HepG2 (cell line): ENCODE measurements around the gene FOCAD. TPM values are rescaled to one million over a fixed set of nuclear protein-coding genes. Genes with fewer than 3 reads are reported as not detected.

Experiments
- CEBPB ChIP-seq: IDR thresholded peaks from 2 replicates; pipeline ENCODE4 v1.6.1; 2011; ENCODE audit warnings: low read depth, low read length, improper control_type of control experiment, borderline replicate concordance
- DPF2 ChIP-seq: sonication (generic); formaldehyde crosslinking; IDR thresholded peaks from 2 replicates; pipeline ENCODE4 v1.4.0; 2020; ENCODE audit warnings: mild to moderate bottlenecking, low read depth, missing genetic modification reagents, borderline replicate concordance
- GATAD2A ChIP-seq: IDR thresholded peaks from 2 replicates; pipeline ENCODE4 v1.6.1; 2016
- HNF4G ChIP-seq, 2 experiments: sonication (generic) in 1 of 2; formaldehyde crosslinking in 1 of 2; IDR thresholded peaks; 2 replicates each; pipeline versions ENCODE4 v1.4.0 to v1.6.1; 2011 to 2020; ENCODE audit warnings: borderline replicate concordance in 2 of 2, low read depth in 2 of 2, mild to moderate bottlenecking in 2 of 2, low read length in 1 of 2, missing genetic modification reagents in 1 of 2, moderate library complexity in 1 of 2
- HOXA3 ChIP-seq: sonication (generic); formaldehyde crosslinking; IDR thresholded peaks from 2 replicates; pipeline ENCODE4 v1.5.0; 2020; ENCODE audit warnings: missing genetic modification reagents
- IKZF1 ChIP-seq: fragments of 450-650 bp; IDR thresholded peaks from 2 replicates; pipeline ENCODE4 v1.7.1; 2016
- IRF2 ChIP-seq: IDR thresholded peaks from 2 replicates; pipeline ENCODE4 v1.6.1; 2018; ENCODE audit warnings: missing genetic modification reagents, missing compliant biosample characterization
- KDM5B ChIP-seq: sonication (generic); formaldehyde crosslinking; IDR thresholded peaks from 2 replicates; pipeline ENCODE4 v1.4.0; 2020; ENCODE audit warnings: missing genetic modification reagents, mild to moderate bottlenecking, borderline replicate concordance
- MLLT10 ChIP-seq: sonication (generic); formaldehyde crosslinking; IDR thresholded peaks from 2 replicates; pipeline ENCODE4 v1.4.0; 2020; ENCODE audit warnings: missing genetic modification reagents
- ONECUT2 ChIP-seq: sonication (generic); formaldehyde crosslinking; IDR thresholded peaks from 2 replicates; pipeline ENCODE4 v1.4.0; 2020; ENCODE audit warnings: missing genetic modification reagents
- PTBP1 ChIP-seq: fragments of 200-400 bp; formaldehyde crosslinking; IDR thresholded peaks from 2 replicates; pipeline ENCODE4 v1.6.1; 2018; ENCODE audit warnings: low read length, low read depth; ENCODE audit not compliant: poor library complexity, severe bottlenecking
- STAT6 ChIP-seq: sonication (generic); formaldehyde crosslinking; IDR thresholded peaks from 2 replicates; pipeline ENCODE4 v1.4.0; 2020; ENCODE audit warnings: missing genetic modification reagents, mild to moderate bottlenecking, borderline replicate concordance
- TFE3 ChIP-seq: IDR thresholded peaks from 2 replicates; pipeline ENCODE4 v1.6.1; 2016
- ZBTB34 ChIP-seq: sonication (generic); formaldehyde crosslinking; IDR thresholded peaks from 2 replicates; pipeline ENCODE4 v1.8.0; 2022; ENCODE audit warnings: mild to moderate bottlenecking, missing genetic modification reagents
- ZNF274 ChIP-seq: sonication (generic); formaldehyde crosslinking; IDR thresholded peaks from 2 replicates; pipeline ENCODE4 v1.5.1; 2020; ENCODE audit warnings: mild to moderate bottlenecking, missing genetic modification reagents
- ZNF276 ChIP-seq: sonication (generic); formaldehyde crosslinking; IDR thresholded peaks from 2 replicates; pipeline ENCODE4 v1.4.0; 2020; ENCODE audit warnings: mild to moderate bottlenecking, low read depth, missing genetic modification reagents
- ZNF431 ChIP-seq: sonication (generic); formaldehyde crosslinking; IDR thresholded peaks from 2 replicates; pipeline ENCODE4 v1.9.0; 2022; ENCODE audit warnings: missing genetic modification reagents, low read depth, mild to moderate bottlenecking, borderline replicate concordance
- ZNF501 ChIP-seq: sonication (generic); formaldehyde crosslinking; IDR thresholded peaks from 2 replicates; pipeline ENCODE4 v1.5.1; 2020; ENCODE audit warnings: mild to moderate bottlenecking, moderate library complexity, missing genetic modification reagents
- ZNF616 ChIP-seq: sonication (generic); formaldehyde crosslinking; IDR thresholded peaks from 2 replicates; pipeline ENCODE4 v1.5.0; 2020; ENCODE audit warnings: low read depth, mild to moderate bottlenecking, missing genetic modification reagents
- ZNF749 ChIP-seq: sonication (generic); formaldehyde crosslinking; IDR thresholded peaks from 2 replicates; pipeline ENCODE4 v1.8.0; 2022; ENCODE audit warnings: mild to moderate bottlenecking, missing genetic modification reagents, moderate library complexity, borderline replicate concordance
- polyA plus RNA-seq, 8 experiments: library from polyadenylated mRNA; depleted of rRNA in 3 of 8; stranded (reverse) in 7 of 8; unstranded in 1 of 8; fragments of >200 nt; fragmentation: Illumina TruSeq in 4 of 8; extraction: Trizol in 4 of 8; gene quantifications; 2 replicates each; pipeline versions ENCODE4 v1.2.1 to v1.2.3, GENCODE V29; 2011 to 2016; ENCODE audit warnings: low read depth in 4 of 8, missing spikeins in 1 of 8, mixed read lengths in 1 of 8; ENCODE audit not compliant: insufficient read depth in 1 of 8
- total RNA-seq, 5 experiments: library from RNA; depleted of rRNA; stranded (reverse); fragments of >200 nt; fragmentation: Illumina TruSeq; extraction: Trizol; gene quantifications; 2 replicates each; pipeline ENCODE4 v1.2.3, GENCODE V29; 2016; ENCODE audit warnings: low read depth in 1 of 5
- TF ChIP-seq, protein P1 (sequence below): sonication (generic); formaldehyde crosslinking; IDR thresholded peaks from 2 replicates; pipeline ENCODE4 v1.5.1; 2020; ENCODE audit warnings: missing genetic modification reagents, mild to moderate bottlenecking, borderline replicate concordance
- TF ChIP-seq, protein P2 (sequence below): sonication (generic); formaldehyde crosslinking; IDR thresholded peaks from 2 replicates; pipeline ENCODE4 v1.8.1; 2023; ENCODE audit warnings: missing genetic modification reagents, mild to moderate bottlenecking, borderline replicate concordance

FOCAD gene
- total and polyA plus RNA-seq, 2 of the 13 experiments (the other 11 are each of a cell fraction or from before 2014, with no cell fraction given), result 18.0 to 31.1 TPM

GRCh38 chr9:20692554-20692953 is 8.5 kb downstream of the FOCAD start (continued):
- TF ChIP-seq MLLT10 (no peak), CEBPB (no peak), DPF2 (peak; percentile 63; the same call in 1 of the 2 replicates), KDM5B (CRISPR knock-in tag) (no peak), IRF2 (CRISPR knock-in tag) (no peak), ZNF276 (CRISPR knock-in tag) (no peak), ZBTB34 (CRISPR knock-in tag) (peak; percentile 71; the same call in 1 of the 2 replicates), ZNF749 (CRISPR knock-in tag) (no peak), HOXA3 (CRISPR knock-in tag) (peak; percentile 72; the same call in 1 of the 2 replicates), STAT6 (no peak), ZNF431 (no peak), IKZF1 (no peak), PTBP1 (no peak), GATAD2A (CRISPR knock-in tag) (peak; percentile 69; the same call in 1 of the 2 replicates), HNF4G (IDR thresholded peaks at IDR 0.05; ENCODE audit: borderline replicate concordance, low read depth, low read length) (no peak), HNF4G (CRISPR knock-in tag; IDR thresholded peaks at IDR 0.05; ENCODE audit: borderline replicate concordance, low read depth) (no peak), ZNF616 (CRISPR knock-in tag) (no peak), ONECUT2 (CRISPR knock-in tag) (no peak), ZNF274 (no peak), TFE3 (CRISPR knock-in tag) (no peak), ZNF501 (CRISPR knock-in tag) (peak; percentile 22; the same call in 1 of the 2 replicates)
- TF ChIP-seq, protein P1, sequence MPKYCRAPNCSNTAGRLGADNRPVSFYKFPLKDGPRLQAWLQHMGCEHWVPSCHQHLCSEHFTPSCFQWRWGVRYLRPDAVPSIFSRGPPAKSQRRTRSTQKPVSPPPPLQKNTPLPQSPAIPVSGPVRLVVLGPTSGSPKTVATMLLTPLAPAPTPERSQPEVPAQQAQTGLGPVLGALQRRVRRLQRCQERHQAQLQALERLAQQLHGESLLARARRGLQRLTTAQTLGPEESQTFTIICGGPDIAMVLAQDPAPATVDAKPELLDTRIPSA (CRISPR knock-in tag), result no peak
- TF ChIP-seq, protein P2, sequence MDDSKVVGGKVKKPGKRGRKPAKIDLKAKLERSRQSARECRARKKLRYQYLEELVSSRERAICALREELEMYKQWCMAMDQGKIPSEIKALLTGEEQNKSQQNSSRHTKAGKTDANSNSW (CRISPR knock-in tag), result no peak
